Prostate gland (tissue), 2 donors: Measurements from ENCODE around the gene PLCH2. TPM values are rescaled to one million over a fixed set of nuclear protein-coding genes. Genes with fewer than 3 reads are reported as not detected.

ENCODE experiments used
- DNase-seq: peaks from one replicate; pipeline ENCODE4 v3.0.0-alpha.2; 2019; ENCODE audit warnings: low spot score
- H3K27ac ChIP-seq, 2 donors: fragments of 200-600 bp; sonication (generic); 2 replicates each; pipeline ENCODE4 v1.5.1; 2017 to 2019
- H3K27me3 ChIP-seq: fragments of 200-600 bp; sonication (generic); replicated peaks from 2 replicates; pipeline ENCODE4 v1.5.1; 2019; ENCODE audit not compliant: insufficient read depth
- H3K36me3 ChIP-seq, 2 donors: fragments of 200-600 bp; sonication (generic); 1 replicate in 1 of 2; 2 replicates in 1 of 2; pipeline versions ENCODE4 v1.5.1 to v1.8.1; 2017 to 2019
- H3K4me1 ChIP-seq: fragments of 200-600 bp; sonication (generic); replicated peaks from 2 replicates; pipeline ENCODE4 v1.5.1; 2019
- H3K4me3 ChIP-seq, 2 donors: fragments of 200-600 bp; sonication (generic); 2 replicates each; pipeline ENCODE4 v1.5.1; 2017 to 2019
- H3K9me3 ChIP-seq: fragments of 200-600 bp; sonication (generic); 2 replicates; pipeline ENCODE4 v1.5.1; 2017
- CTCF ChIP-seq, 4 experiments: fragments of 200-600 bp in 2 of 4; fragments of 450-650 bp in 2 of 4; sonication (generic) in 2 of 4; IDR thresholded peaks; 1 replicate in 3 of 4; 2 replicates in 1 of 4; pipeline ENCODE4 v1.5.1; 2016 to 2019; ENCODE audit warnings: antibody characterized with exemption in 4 of 4, mild to moderate bottlenecking in 2 of 4, moderate library complexity in 2 of 4
- POLR2A ChIP-seq: fragments of 450-650 bp; IDR thresholded peaks from one replicate; pipeline ENCODE4 v1.6.1; 2016; ENCODE audit warnings: antibody characterized with exemption, mild to moderate bottlenecking
- POLR2AphosphoS5 ChIP-seq: sonication (generic); formaldehyde crosslinking; IDR thresholded peaks from one replicate; pipeline ENCODE4 v1.6.1; 2017; ENCODE audit warnings: antibody characterized with exemption
- WGBS: methylation state at CpG from one replicate; pipeline ENCODE4 v1.1.5; 2018; 5-methylcytosine and 5-hydroxymethylcytosine counted together
- intact Hi-C: fragments of 100-400 bp; cut with DNase I; formaldehyde crosslinking; loops from one replicate; pipeline ENCODE4 v1.14.2; 2022
- total RNA-seq, 2 donors: library from RNA; depleted of rRNA; stranded (reverse); fragments of >200 nt; gene quantifications; one replicate each; pipeline ENCODE4 v1.1.0, GENCODE V29; 2016

Gene PLCH2
- total RNA-seq, 2 donors from 2014 or later = 29.8 to 41.0 TPM

- no peaks in the 10 kb centered on the region for H3K27me3 ChIP-seq
- peaks cover 3% of the 10 kb centered on the region for H3K4me1 ChIP-seq
- H3K4me3 ChIP-seq = no peak overlapping the region
- 67% methylated on average over 9 of the region's 9 CpGs for WGBS
- H3K9me3 ChIP-seq = no peaks in the 10 kb centered on the region
- DNase-seq = no peak
- intact Hi-C loops = no loop called here
- TF ChIP-seq POLR2AphosphoS5 (no peak), POLR2A (no peak), CTCF (IDR thresholded peaks at IDR 0.05) (no peak)
- H3K36me3 ChIP-seq = no peaks in the 10 kb centered on the region
- no peak overlapping the region for H3K27ac ChIP-seq
Observed at GRCh38 chr1:2537784-2538115, 61.7 kb downstream of the PLCH2 start.

GRCh38 chr1:2538376-2538775 lies 62.3 kb downstream of the PLCH2 start:
- Histone ChIP-seq H3K4me1 (peaks cover 3% of the 10 kb centered on the region), H3K27ac (no peak overlapping the region), H3K27me3 (no peaks in the 10 kb centered on the region), H3K9me3 (no peaks in the 10 kb centered on the region), H3K36me3 (no peaks in the 10 kb centered on the region), H3K4me3 (no peak overlapping the region)
- DNase-seq = no peak
- intact Hi-C loops = no loop called here
- 93% methylated on average over 4 of the region's 4 CpGs for WGBS
- no peak for TF ChIP-seq POLR2A
- TF ChIP-seq POLR2AphosphoS5 = no peak
- no peak for TF ChIP-seq CTCF (IDR thresholded peaks at IDR 0.05)

GRCh38 chr1:2538872-2539271 lies 62.8 kb downstream of the PLCH2 start:
- Histone ChIP-seq H3K27me3 (no peaks in the 10 kb centered on the region), H3K27ac (no peak overlapping the region), H3K4me3 (no peak overlapping the region), H3K4me1 (peaks cover 3% of the 10 kb centered on the region), H3K36me3 (no peaks in the 10 kb centered on the region), H3K9me3 (no peaks in the 10 kb centered on the region)
- 96% methylated on average over 7 of the region's 8 CpGs for WGBS
- intact Hi-C loops = no loop called here
- no peak for DNase-seq
- TF ChIP-seq POLR2A = no peak
- no peak for TF ChIP-seq CTCF (IDR thresholded peaks at IDR 0.05)
- TF ChIP-seq POLR2AphosphoS5 = no peak

GRCh38 chr1:2539312-2539907 lies 63.3 kb downstream of the PLCH2 start:
- Histone ChIP-seq H3K4me3 (no peak overlapping the region), H3K9me3 (no peaks in the 10 kb centered on the region), H3K27me3 (no peaks in the 10 kb centered on the region), H3K4me1 (peaks cover 3% of the 10 kb centered on the region), H3K36me3 (no peaks in the 10 kb centered on the region), H3K27ac (no peak overlapping the region)
- no peak for DNase-seq
- TF ChIP-seq POLR2AphosphoS5 = no peak
- TF ChIP-seq CTCF (IDR thresholded peaks at IDR 0.05) = peak in 1 of 4 experiments; percentile 16
- TF ChIP-seq POLR2A = no peak
- 87% methylated on average over 8 of the region's 12 CpGs for WGBS
- intact Hi-C loops = no loop called here

- no peak for DNase-seq
- H3K27me3 ChIP-seq = no peaks in the 10 kb centered on the region
- TF ChIP-seq POLR2A (no peak), CTCF (IDR thresholded peaks at IDR 0.05) (no peak), POLR2AphosphoS5 (no peak)
Observed at GRCh38 chr1:2540816-2541492, 64.9 kb downstream of the PLCH2 start.

More at GRCh38 chr1:2540816-2541492, 64.9 kb downstream of the PLCH2 start:
- H3K4me1 ChIP-seq = peaks cover 5% of the 10 kb centered on the region
- no peaks in the 10 kb centered on the region for H3K36me3 ChIP-seq
- 13% methylated on average over 36 of the region's 39 CpGs for WGBS
- no peaks in the 10 kb centered on the region for H3K9me3 ChIP-seq
- intact Hi-C loops = no loop called here
- no peak overlapping the region for H3K27ac ChIP-seq
- H3K4me3 ChIP-seq = no peak overlapping the region
